CD4-positive, alpha-beta T cell treated with Interleukin-17A for 4 hours (primary cell): Measurements from ENCODE around the gene USB1.

Experiments
- DNase-seq: peaks from one replicate; pipeline ENCODE4 v3.0.0-alpha.2; 2020; ENCODE audit warnings: mixed read lengths

The USB1 gene

GRCh38 chr16:58000706-58001676 lies at the start of gene USB1:
USB1 (plus strand) TSS chr16:58001407; CDS start chr16:58001484, 77 bp downstream.
- DNase-seq = peak; percentile 87

DNA sequence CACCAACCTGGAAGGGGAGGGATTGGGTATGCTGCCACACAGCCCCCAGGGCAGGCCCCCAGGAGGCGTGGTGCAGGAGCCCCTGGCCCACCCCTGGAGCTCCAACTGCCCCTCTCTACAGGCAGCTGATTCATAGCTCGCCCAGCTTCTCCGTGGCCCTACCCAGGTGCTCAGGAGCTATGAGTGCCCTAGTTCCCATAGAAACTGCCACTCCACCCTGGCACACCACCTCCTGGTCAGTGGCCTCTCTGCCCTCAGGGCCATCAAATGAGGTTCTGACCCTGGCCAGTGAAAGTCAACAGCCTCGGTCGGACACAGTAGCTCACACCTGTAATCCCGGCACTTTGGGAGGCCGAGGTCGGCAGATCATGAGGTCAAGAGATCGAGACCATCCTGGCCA lies 48.3 kb upstream of the USB1 start:
- no peak for DNase-seq

GRCh38 chr16:57953857-57954256 lies 47.4 kb upstream of the USB1 start:
- DNase-seq = no peak

- no peak for DNase-seq
Observed at GRCh38 chr16:57955572-57956188, 45.5 kb upstream of the USB1 start.

GRCh38 chr16:57956270-57956808 lies 44.9 kb upstream of the USB1 start:
- no peak for DNase-seq

DNA sequence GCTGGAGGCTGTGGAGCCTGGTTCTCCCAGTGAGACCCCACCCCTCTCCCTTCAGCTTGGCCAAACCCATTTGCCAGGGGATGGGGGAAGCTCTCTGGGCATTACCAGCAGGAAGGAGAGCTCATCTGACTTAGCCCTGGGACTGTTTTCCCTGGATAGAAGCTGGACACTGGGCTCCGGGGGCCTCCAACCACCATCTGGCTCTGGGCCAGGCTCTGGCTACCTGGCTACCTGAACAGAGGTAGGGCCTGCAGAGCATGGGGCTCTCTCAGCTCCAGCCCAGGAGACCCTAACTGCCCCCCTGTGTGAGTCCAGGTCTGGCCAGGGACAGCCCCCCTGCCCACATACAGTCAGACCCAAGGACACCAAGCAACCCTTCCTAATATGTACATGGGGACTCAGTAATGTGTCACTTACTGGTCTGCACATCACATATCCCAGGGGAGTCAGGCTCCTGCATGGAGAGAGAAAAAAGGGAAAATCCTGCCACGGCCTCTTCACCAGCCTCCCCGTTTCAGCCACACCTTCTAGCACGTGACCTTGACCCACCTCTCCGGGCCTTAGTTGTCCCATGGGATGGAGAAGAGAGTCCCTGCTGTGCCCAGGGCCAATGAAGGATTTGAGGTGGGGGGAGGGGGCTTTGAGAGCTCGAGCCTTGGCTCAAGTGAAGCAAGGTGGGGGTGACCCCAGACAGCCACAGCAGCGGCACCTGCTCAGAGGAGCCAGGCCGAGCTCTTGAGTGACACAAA lies 44.1 kb upstream of the USB1 start:
- DNase-seq = no peak

DNA sequence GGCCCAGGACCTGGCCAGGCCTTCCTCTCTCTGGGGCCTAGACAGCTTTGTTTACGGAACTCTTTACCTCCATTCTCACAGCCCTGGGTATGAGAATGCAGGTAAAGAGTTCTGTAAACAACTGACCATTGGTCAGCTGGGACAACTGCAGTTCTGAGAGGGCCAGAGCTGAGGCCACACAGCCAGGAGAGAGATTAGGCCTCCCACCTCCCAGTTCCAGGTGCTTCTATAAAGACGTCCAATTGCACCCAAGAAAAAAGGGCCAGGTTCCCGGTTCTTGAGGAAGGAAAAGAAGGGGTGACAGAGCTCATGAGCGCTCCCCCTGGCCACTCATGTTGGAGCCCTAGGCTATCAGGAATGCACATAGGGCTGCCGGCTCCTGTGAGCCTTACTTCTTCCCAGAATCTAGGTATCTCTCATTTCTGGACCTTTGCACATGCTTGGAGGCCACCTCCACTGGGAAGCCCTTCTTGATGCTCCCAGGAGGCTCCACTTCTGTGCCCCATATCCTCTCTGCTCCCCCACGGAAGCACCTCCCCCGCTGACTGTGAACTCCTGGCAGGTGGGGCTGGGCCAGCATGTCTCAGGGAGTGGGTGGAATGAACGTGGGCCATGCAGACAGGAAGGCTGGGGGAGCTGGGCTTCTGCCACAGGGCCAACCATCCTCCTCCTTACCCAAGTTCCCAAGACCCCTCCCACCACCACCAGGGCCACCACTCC lies 43.4 kb upstream of the USB1 start:
- no peak for DNase-seq

DNA sequence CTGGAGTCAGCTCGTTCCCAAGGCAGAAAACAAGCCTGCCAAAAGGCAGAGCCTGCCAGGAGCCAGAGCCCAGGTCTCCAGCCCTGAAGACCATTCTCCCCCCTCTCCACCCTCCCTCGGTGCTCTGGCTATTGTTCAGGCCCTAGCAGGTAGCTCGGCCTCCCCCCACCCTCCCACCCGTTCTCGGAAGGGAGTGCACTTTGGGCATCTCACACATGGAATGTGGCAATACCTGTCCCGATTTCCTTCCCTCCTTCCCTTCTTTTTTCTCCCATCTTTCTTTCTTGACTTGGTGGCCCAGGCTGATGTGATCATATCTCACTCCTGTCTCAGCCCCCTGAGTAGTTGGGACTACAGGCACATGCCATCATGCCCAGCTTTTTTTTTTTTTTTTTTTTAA lies 42.7 kb upstream of the USB1 start:
- DNase-seq = no peak

DNA sequence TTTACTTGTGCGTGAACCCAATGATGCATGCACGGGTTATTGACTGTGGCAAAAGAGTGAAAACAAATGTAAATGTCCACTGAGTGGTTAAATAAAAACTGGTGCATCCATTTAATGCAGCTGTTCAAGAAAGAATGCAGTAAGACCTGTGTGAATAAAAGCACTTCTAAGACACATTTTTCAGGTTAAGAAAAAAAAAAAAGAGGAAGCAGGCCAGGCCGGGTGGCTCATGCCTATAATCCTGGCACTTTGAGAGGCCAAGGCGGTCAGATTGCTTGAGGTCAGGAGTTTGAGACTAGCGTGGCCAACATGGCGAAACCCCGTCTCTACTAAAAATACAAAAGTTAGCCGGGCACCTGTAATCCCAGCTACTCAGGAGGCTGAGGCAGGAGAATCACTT lies 42.1 kb upstream of the USB1 start:
- no peak for DNase-seq

- DNase-seq = no peak
Observed at GRCh38 chr16:57959804-57960203, 41.4 kb upstream of the USB1 start.

DNA sequence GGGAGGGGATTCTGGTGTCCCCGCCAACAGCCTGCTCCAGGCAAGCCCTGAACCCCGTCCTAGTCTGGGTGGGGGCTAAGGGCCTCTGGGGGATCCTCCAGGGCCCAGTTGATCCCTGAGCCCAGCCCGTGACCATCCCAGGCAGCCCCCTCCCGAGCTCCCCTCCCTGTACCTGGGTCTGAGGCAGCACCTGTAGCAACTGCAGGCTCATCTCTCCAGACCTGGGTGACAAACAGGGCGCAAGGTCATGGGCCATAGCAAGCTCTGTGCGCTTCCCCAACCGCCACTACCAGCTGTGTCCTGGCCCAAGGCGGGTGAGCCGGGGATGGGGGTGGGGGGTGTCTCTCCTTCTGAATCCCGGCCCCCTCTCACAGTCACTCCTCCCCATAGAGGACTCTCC lies 40.9 kb upstream of the USB1 start:
- no peak for DNase-seq

DNA sequence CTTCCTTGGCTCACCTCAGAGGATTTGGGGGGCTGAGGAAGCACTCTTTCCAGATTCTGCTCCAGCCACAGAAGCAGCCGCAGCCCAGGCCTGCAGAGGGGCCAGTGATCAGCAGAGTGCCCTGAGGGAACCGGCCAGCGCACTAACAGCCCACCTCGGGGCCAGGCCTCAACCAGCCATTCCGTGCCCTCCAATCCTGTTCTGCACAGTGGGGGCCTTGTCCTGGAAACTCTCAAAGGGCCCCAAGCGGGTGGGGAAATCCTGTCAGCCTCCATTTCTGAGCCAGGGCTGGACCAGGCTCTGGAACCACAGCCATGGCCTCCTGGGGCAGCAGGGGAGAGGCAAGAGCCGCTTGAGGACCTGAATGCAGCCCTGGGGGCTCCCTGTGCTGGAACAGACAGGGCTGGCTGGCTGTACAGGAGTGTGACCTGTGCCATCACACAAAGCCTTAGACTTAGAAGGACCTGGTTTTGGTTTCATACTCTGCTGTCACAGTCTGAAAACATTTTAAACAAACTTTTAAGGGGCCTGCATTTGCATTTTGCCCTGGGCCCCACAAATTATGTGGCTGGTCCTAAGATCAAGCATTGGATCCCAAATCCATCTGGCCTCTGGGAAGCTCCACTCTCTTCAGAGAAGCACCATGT lies 40.3 kb upstream of the USB1 start:
- no peak for DNase-seq

DNA sequence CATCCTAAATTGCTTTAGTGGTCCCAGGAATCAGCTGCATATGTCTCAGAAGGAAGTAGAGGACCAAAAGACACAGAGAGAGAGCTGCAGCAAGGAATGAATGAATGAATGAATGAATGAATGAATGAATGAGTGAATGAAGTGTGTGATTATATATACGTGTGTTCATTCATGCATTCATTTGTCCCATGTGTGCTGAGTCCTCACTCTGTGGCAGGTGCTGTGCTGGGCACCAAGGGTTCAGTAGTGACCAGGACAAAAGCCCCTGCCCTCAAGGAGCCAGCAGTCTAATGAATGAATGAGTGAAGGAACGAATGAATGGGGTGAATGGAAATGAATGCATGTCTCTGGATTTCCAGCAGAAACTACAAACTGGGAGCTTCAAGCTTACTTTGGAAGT lies 39.7 kb upstream of the USB1 start:
- DNase-seq = no peak

DNA sequence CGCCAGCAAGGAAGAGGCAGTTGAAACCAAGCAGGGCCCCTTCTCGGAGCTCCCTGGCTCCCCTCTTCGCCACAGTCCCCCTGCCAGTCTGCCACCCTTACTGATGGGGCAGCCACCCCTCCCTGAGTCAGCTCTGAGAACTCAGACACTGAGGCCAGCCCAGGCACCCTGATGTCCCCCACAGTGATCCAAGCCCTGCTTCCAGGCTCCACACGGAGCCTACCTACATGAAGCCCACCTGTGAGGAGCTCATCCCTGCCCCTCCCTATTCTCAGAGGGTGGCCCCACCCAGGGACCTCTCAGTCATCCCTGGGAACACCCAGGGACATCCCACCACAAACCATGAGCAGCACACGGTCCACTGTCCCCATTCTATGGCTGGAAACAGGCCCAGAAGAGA lies 39.2 kb upstream of the USB1 start:
- no peak for DNase-seq

- DNase-seq = no peak
Observed at GRCh38 chr16:57962756-57963155, 38.5 kb upstream of the USB1 start.

DNA sequence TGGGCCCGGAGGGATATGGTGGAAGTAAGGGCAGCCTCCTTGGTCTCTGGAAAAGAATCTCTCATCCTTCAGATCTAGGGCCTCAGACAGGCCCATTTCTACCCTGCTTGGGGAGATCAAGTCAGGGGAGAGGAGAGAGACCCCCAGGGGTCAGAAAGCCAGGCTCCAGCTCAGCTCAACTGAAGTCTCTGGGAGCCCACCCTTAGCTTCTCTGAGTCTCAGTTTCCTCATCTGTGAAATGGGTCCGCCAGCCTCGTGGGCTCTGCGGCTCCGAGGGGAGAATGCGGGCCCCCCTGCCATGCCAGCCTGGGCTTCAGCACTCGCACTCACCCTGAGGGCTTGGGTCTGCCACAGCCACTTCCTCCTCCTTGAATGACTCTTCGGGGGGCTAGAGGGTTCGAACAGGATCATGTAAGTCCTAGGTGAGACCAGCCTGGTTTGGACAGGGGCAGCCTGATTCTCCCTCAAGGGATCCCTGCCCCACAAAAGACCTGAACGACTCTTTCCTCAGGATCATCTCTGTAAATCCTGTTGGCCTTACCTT lies 37.0 kb upstream of the USB1 start:
- DNase-seq = no peak

- DNase-seq = no peak
Observed at GRCh38 chr16:57966204-57966771, 34.9 kb upstream of the USB1 start.

DNA sequence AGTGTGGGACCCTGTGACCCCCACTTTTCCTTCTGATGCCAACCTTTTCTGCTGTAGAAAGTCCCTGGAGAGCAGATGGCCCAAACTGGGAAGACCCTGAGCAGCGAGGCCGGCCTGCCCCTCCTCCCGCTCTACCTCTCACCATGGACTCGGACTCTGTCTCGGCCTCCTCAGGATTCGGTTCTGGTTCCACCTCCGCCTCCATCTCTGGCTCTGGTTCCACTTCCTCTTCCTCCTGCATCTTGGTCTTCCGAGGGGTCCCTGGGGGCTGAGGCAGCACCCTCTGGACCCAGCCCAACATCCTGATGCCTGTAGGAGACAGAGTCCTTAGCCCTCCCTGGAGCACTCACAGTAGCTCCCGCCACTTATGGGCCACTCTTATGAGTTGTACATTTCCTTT lies 34.2 kb upstream of the USB1 start:
- DNase-seq = no peak

DNA sequence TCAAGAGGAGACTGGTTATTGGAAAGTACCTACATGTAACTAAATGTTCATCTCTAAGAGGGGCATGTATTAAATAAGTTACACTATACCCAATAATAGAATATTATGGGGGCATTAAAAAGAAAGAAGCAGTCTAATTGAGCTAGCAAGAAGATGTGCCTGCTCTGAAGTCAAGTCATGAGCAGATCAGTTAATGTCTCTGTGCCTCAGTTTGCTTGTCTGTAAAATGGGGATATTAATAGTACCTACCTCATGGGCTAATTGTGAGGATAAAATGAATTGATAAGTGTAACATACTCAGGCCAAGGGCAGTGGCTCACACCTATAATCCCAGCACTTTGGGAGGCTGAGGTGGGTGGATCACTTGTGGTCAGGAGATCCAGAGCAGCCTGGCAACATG lies 33.3 kb upstream of the USB1 start:
- DNase-seq = no peak

DNA sequence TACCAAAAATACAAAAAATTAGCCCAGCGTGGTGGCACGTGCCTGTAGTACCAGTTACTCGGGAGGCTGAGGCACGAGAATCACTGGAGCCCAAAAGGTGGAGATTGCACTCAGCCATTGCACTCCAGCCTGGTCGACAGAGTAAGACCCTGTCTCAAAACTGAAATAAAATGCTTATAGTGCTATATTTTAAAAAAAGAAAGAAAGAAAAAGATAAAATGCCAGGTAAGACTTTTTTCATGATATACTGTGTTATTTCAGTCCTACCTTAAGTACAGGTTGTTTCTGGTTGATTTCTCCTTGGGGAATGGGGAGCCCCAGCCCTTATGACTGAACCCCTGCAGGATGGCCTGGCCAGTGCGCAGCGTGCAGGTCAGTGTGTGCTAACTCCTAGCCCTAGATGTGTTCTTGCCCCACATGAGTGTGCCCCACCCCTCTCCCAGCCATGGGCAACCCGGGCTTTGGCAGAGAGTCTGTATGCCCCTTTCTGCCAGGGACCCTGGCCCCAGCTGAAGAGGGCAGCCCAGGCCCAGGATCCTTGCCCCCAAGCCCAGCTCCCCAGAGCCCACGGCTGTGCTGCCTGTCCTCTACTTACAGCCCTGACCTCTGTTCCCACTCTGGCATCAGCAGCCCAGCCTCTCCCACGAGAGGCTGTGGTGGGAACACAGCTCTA lies 31.6 kb upstream of the USB1 start:
- no peak for DNase-seq

DNA sequence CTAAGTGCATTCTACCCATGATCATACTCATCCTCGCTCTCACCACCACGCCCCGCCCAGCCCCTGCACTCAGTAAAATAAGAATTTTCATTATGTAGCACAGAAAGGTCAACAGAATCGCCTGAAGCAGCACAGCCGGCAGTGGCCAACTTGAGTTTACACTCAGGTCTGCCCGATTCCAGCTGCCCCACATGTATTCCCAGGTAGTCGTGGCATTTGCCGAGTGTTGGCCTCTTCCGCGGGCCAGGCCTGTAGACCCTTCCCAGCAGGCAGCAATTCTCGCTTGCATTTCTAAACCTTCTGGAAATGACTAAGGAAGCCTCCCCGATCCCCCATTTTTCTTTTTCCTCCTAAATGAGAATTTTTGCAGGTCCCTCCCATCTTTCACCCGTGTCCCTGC lies 30.9 kb upstream of the USB1 start:
- no peak for DNase-seq
